Measurements from ENCODE around the gene OR2A2. TPM values are rescaled to one million over a fixed set of nuclear protein-coding genes. Genes with fewer than 3 reads are reported as not detected.

Gene OR2A2
- total and polyA plus RNA-seq, 10 of the 15 experiments (the other 5 are each of a cell fraction or from before 2014, with no cell fraction given): not detected

DNA sequence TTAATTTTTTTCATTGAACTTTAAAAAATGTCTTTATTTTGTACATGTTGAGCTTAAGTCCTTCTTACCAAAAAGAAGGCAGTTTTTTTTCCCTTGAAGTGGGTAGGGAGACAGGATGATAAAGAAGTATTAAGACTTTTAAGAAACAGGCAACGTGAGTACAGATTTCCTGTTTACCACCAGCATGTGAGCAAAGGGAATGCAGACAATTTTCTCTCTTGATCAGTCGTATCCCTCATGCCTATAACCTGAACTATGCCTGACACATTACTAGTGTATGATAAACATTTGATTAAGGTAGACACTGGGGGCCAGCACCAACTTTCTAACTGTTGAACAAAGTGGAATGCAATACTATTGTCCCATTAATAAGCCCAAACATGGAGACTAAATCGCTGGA, 8.8 kb upstream of the OR2A2 start:
- TF ChIP-seq IRF4 (IDR thresholded peaks at IDR 0.05; ENCODE audit: low read depth, low read length): no peak
- TF ChIP-seq SKIL (IDR thresholded peaks at IDR 0.05; ENCODE audit: low read depth, poor library complexity, severe bottlenecking): no peak
- TF ChIP-seq HDAC2 (IDR thresholded peaks at IDR 0.05): no peak
- TF ChIP-seq SP1 (IDR thresholded peaks at IDR 0.05; ENCODE audit: low read depth, low read length): no peak
- Histone ChIP-seq H3K9me3 (replicated peaks; ENCODE audit: control insufficient read depth, insufficient read depth, low read length) (no peaks in the 10 kb centered on the region), H3K4me2 (ENCODE audit: control insufficient read depth, insufficient read depth) (no peak overlapping the region), H3K36me3 (ENCODE audit: control insufficient read depth in 2 of 2, insufficient read depth in 2 of 2, low read length in 1 of 2) (no peaks in the 10 kb centered on the region), H3K4me3 (no peak overlapping the region), H4K20me1 (ENCODE audit: control insufficient read depth, insufficient read depth) (no peaks in the 10 kb centered on the region), H3K27ac (ENCODE audit: control insufficient read depth, insufficient read depth) (no peak overlapping the region), H3K9ac (ENCODE audit: control insufficient read depth, insufficient read depth, low read length) (no peak overlapping the region), H3K79me2 (ENCODE audit: control insufficient read depth, insufficient read depth, low read length) (no peaks in the 10 kb centered on the region), H2AFZ (ENCODE audit: control insufficient read depth, low read depth, low read length) (no peak overlapping the region), H3K4me1 (ENCODE audit: control insufficient read depth, insufficient read depth, low read length) (no peaks in the 10 kb centered on the region), H3K27me3 (replicated peaks in 1 of 2; ENCODE audit: control insufficient read depth in 2 of 2, insufficient read depth in 2 of 2, low read length in 1 of 2) (no peaks in the 10 kb centered on the region)
- CTCF ChIA-PET: no interaction called here
- WGBS (ENCODE audit: insufficient coverage, insufficient replicate concordance, low lambda C conversion rate, missing lambda C conversion rate): 9% methylated on average over 3 of the region's 3 CpGs
- FAIRE-seq (no peak), DNase-seq (ENCODE audit: low read depth, low spot score) (no peak), ATAC-seq (no peak)
- RAD21 ChIA-PET (ENCODE audit: unreplicated experiment): no interaction called here
- SMC1A ChIA-PET (ENCODE audit: uncharacterized antibody, unreplicated experiment): interaction anchor here (1.3 kb wide), 1 partner anchor 13 kb away, joined by 3 read pairs; no protein-coding TSS in a partner anchor
- in situ Hi-C loops (cut with MboI): no loop called here
- no TSS peak for BruUV-seq (replicated peaks)
- intact Hi-C loops (cut with micrococcal nuclease; ENCODE audit: unreplicated experiment): no loop called here
- POLR2A ChIA-PET: no interaction called here

DNA sequence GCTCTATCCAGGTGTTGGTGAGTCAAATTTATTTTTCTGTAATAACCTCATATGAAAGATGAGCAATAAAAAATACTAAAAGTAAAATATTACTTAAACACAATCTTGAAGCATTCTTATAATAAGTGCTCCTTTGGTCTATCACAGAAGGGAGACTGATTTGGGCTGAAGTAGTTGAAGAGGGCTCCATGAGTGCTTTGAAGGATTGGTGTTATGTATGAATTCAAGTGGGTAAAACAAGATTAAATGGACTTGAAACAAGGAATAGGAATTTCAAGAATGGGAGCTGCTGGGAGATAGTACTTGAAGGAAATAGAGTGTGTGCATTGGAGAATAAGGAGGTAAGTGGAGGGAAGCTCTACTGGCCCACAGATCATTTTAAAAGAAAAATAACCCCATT, 7.3 kb upstream of the OR2A2 start:
- no TSS peak for BruUV-seq (replicated peaks)
- FAIRE-seq (no peak), DNase-seq (ENCODE audit: low read depth, low spot score) (no peak), ATAC-seq (no peak)
- ChIA-PET POLR2A (no interaction called here), CTCF (no interaction called here), SMC1A (ENCODE audit: uncharacterized antibody, unreplicated experiment) (no interaction called here), RAD21 (ENCODE audit: unreplicated experiment) (no interaction called here)
- Histone ChIP-seq H3K36me3 (ENCODE audit: control insufficient read depth in 2 of 2, insufficient read depth in 2 of 2, low read length in 1 of 2) (no peaks in the 10 kb centered on the region), H3K27me3 (replicated peaks in 1 of 2; ENCODE audit: control insufficient read depth in 2 of 2, insufficient read depth in 2 of 2, low read length in 1 of 2) (no peaks in the 10 kb centered on the region), H4K20me1 (ENCODE audit: control insufficient read depth, insufficient read depth) (no peaks in the 10 kb centered on the region), H3K9me3 (replicated peaks; ENCODE audit: control insufficient read depth, insufficient read depth, low read length) (no peaks in the 10 kb centered on the region), H3K4me1 (ENCODE audit: control insufficient read depth, insufficient read depth, low read length) (no peaks in the 10 kb centered on the region), H3K79me2 (ENCODE audit: control insufficient read depth, insufficient read depth, low read length) (no peaks in the 10 kb centered on the region), H3K4me2 (ENCODE audit: control insufficient read depth, insufficient read depth) (no peak overlapping the region), H2AFZ (ENCODE audit: control insufficient read depth, low read depth, low read length) (no peak overlapping the region), H3K9ac (ENCODE audit: control insufficient read depth, insufficient read depth, low read length) (no peak overlapping the region), H3K27ac (ENCODE audit: control insufficient read depth, insufficient read depth) (no peak overlapping the region), H3K4me3 (no peak overlapping the region)
- no peak for TF ChIP-seq BRCA1 (IDR thresholded peaks at IDR 0.05; ENCODE audit: low read depth, low read length)
- TF ChIP-seq USF1 (IDR thresholded peaks at IDR 0.05; ENCODE audit: borderline replicate concordance, extremely low read length, insufficient read depth, low read depth, low read length): no peak
- TF ChIP-seq EGR1 (IDR thresholded peaks at IDR 0.05; ENCODE audit: borderline replicate concordance in 1 of 2, low read depth in 2 of 2, low read length in 2 of 2): no peak
- TF ChIP-seq NR2C2 (IDR thresholded peaks at IDR 0.05; ENCODE audit: borderline replicate concordance, control insufficient read depth, insufficient read length, low read depth): no peak
- no peak for TF ChIP-seq HCFC1 (IDR thresholded peaks at IDR 0.05; ENCODE audit: low read length)
- no peak for TF ChIP-seq STAT1 (conservative IDR thresholded peaks at IDR 0.05)
- TF ChIP-seq YBX1 (IDR thresholded peaks at IDR 0.05): no peak
- no peak for TF ChIP-seq RAD21 (IDR thresholded peaks at IDR 0.05; ENCODE audit: insufficient read depth, low read depth, low read length)
- TF ChIP-seq NBN (IDR thresholded peaks at IDR 0.05): no peak
- in situ Hi-C loops (cut with MboI): no loop called here
- intact Hi-C loops (cut with micrococcal nuclease; ENCODE audit: unreplicated experiment): no loop called here

Data from GM12878 (cell line).